ENCODE results near the gene CHST7. TPM values are rescaled to one million over a fixed set of nuclear protein-coding genes. Genes with fewer than 3 reads are reported as not detected.

CHST7 gene
- total and polyA plus RNA-seq, 2 donors (not counting 1 experiment from before 2014, with no cell fraction given) = 3.7 to 11.2 TPM

GRCh38 chrX:46579250-46579649 is 5.7 kb downstream of the CHST7 start:
- H3K9me3 ChIP-seq (ENCODE audit: control insufficient read depth, insufficient read depth, low read depth, low read length) = no peaks in the 10 kb centered on the region
- H3K36me3 ChIP-seq (ENCODE audit: control insufficient read depth, insufficient read depth, low read length) = no peaks in the 10 kb centered on the region
- no peak for TF ChIP-seq EZH2 (IDR thresholded peaks at IDR 0.05; ENCODE audit: low read length, missing control alignments)
- TF ChIP-seq CTCF (conservative IDR thresholded peaks at IDR 0.05 in 1 of 2, IDR thresholded peaks at IDR 0.05 in 1 of 2; ENCODE audit: low read depth in 1 of 2, low read length in 2 of 2) = no peak
- H3K27me3 ChIP-seq (ENCODE audit: control insufficient read depth, insufficient read depth, low read length) = no peaks in the 10 kb centered on the region
- no peak overlapping the region for H3K27ac ChIP-seq (ENCODE audit: insufficient read depth, low read length)
- H3K4me2 ChIP-seq (ENCODE audit: extremely low read depth, insufficient read depth, low read length) = no peak overlapping the region
- no peak for DNase-seq (ENCODE audit: low read depth in 2 of 2)
- no peak overlapping the region for H3K4me3 ChIP-seq (replicated peaks in 1 of 4; ENCODE audit: control extremely low read depth in 1 of 4, insufficient read depth in 1 of 4, low read depth in 3 of 4, low read length in 4 of 4)
- H3K4me1 ChIP-seq (ENCODE audit: control insufficient read depth, extremely low read depth, insufficient read depth, low read length) = peaks cover 10% of the 10 kb centered on the region
- no peak overlapping the region for H3K9ac ChIP-seq (ENCODE audit: insufficient read depth, low read length)
- H3K79me2 ChIP-seq (ENCODE audit: control insufficient read depth, insufficient read depth, low read length) = peaks cover 7% of the 10 kb centered on the region
- no peaks in the 10 kb centered on the region for H4K20me1 ChIP-seq (ENCODE audit: control insufficient read depth, extremely low read depth, insufficient read depth, low read length)
- H2AFZ ChIP-seq (ENCODE audit: low read length) = no peak overlapping the region

GRCh38 chrX:46580613-46581012 is 7.0 kb downstream of the CHST7 start:
- Histone ChIP-seq H4K20me1 (ENCODE audit: control insufficient read depth, extremely low read depth, insufficient read depth, low read length) (no peaks in the 10 kb centered on the region), H2AFZ (ENCODE audit: low read length) (no peak overlapping the region), H3K4me1 (ENCODE audit: control insufficient read depth, extremely low read depth, insufficient read depth, low read length) (peaks cover 11% of the 10 kb centered on the region), H3K9me3 (ENCODE audit: control insufficient read depth, insufficient read depth, low read depth, low read length) (no peaks in the 10 kb centered on the region), H3K9ac (ENCODE audit: insufficient read depth, low read length) (no peak overlapping the region), H3K4me2 (ENCODE audit: extremely low read depth, insufficient read depth, low read length) (no peak overlapping the region), H3K27me3 (ENCODE audit: control insufficient read depth, insufficient read depth, low read length) (no peaks in the 10 kb centered on the region), H3K4me3 (replicated peaks in 1 of 4; ENCODE audit: control extremely low read depth in 1 of 4, insufficient read depth in 1 of 4, low read depth in 3 of 4, low read length in 4 of 4) (no peak overlapping the region), H3K79me2 (ENCODE audit: control insufficient read depth, insufficient read depth, low read length) (peaks cover 7% of the 10 kb centered on the region), H3K36me3 (ENCODE audit: control insufficient read depth, insufficient read depth, low read length) (no peaks in the 10 kb centered on the region), H3K27ac (ENCODE audit: insufficient read depth, low read length) (no peak overlapping the region)
- no peak for DNase-seq (ENCODE audit: low read depth in 2 of 2)
- TF ChIP-seq CTCF (conservative IDR thresholded peaks at IDR 0.05 in 1 of 2, IDR thresholded peaks at IDR 0.05 in 1 of 2; ENCODE audit: low read depth in 1 of 2, low read length in 2 of 2) = no peak
- TF ChIP-seq EZH2 (IDR thresholded peaks at IDR 0.05; ENCODE audit: low read length, missing control alignments) = no peak

- Histone ChIP-seq H3K27me3 (ENCODE audit: control insufficient read depth, insufficient read depth, low read length) (no peaks in the 10 kb centered on the region), H3K4me2 (ENCODE audit: extremely low read depth, insufficient read depth, low read length) (peak overlapping the region; percentile 75), H3K27ac (ENCODE audit: insufficient read depth, low read length) (peak overlapping the region; percentile 84), H3K4me3 (replicated peaks in 1 of 4; ENCODE audit: control extremely low read depth in 1 of 4, insufficient read depth in 1 of 4, low read depth in 3 of 4, low read length in 4 of 4) (peak overlapping the region in 1 of 4 experiments; percentile 4), H3K9ac (ENCODE audit: insufficient read depth, low read length) (peak overlapping the region; percentile 53), H4K20me1 (ENCODE audit: control insufficient read depth, extremely low read depth, insufficient read depth, low read length) (no peaks in the 10 kb centered on the region), H3K79me2 (ENCODE audit: control insufficient read depth, insufficient read depth, low read length) (peaks cover 9% of the 10 kb centered on the region), H3K4me1 (ENCODE audit: control insufficient read depth, extremely low read depth, insufficient read depth, low read length) (peaks cover 11% of the 10 kb centered on the region), H3K36me3 (ENCODE audit: control insufficient read depth, insufficient read depth, low read length) (no peaks in the 10 kb centered on the region), H2AFZ (ENCODE audit: low read length) (no peak overlapping the region), H3K9me3 (ENCODE audit: control insufficient read depth, insufficient read depth, low read depth, low read length) (no peaks in the 10 kb centered on the region)
- peak; percentile 42 to 75 for DNase-seq (ENCODE audit: low read depth in 2 of 2)
- TF ChIP-seq EZH2 (IDR thresholded peaks at IDR 0.05; ENCODE audit: low read length, missing control alignments) = no peak
- no peak for TF ChIP-seq CTCF (conservative IDR thresholded peaks at IDR 0.05 in 1 of 2, IDR thresholded peaks at IDR 0.05 in 1 of 2; ENCODE audit: low read depth in 1 of 2, low read length in 2 of 2)
Observed at GRCh38 chrX:46582325-46582724, 8.8 kb downstream of the CHST7 start.

Data from fibroblast of lung (primary cell).